AG10803 (cell line): ENCODE results near the gene FOXP1.
A peak's percentile ranks its signal among the peaks of the same experiment; 100 is the strongest.

Experiments
- DNase-seq: peaks from one replicate; pipeline ENCODE4 v3.0.0; 2010; ENCODE audit warnings: low read depth
- H3K4me3 ChIP-seq: 2 replicates; pipeline ENCODE4 v1.5.1; 2011; ENCODE audit warnings: mild to moderate bottlenecking, low read length, control low read depth
- TF ChIP-seq, protein P1 (sequence below): conservative IDR thresholded peaks from 2 replicates; pipeline ENCODE4 v1.5.1; 2011; ENCODE audit warnings: mild to moderate bottlenecking, low read length, control low read depth, inconsistent platforms

The FOXP1 gene

DNA sequence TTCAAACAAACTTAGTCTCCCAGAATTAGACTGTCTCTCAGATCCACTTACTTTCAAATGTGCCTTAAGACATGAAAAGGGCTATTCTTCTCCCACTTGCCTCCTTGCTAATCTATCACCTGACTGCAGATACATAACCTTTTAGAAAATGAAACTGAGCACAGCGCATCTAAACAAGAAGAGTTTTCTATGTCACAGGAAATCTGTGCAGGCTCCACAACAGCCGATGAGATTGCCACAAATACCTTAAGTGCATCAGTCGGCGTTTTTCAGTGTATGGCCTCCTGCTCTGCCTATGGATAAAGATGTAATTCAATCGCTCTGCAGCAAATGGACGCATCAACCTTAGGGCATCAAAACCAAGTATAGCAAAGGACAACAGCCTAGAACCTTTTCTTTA lies 544.2 kb downstream of the FOXP1 start:
- TF ChIP-seq, protein P1, sequence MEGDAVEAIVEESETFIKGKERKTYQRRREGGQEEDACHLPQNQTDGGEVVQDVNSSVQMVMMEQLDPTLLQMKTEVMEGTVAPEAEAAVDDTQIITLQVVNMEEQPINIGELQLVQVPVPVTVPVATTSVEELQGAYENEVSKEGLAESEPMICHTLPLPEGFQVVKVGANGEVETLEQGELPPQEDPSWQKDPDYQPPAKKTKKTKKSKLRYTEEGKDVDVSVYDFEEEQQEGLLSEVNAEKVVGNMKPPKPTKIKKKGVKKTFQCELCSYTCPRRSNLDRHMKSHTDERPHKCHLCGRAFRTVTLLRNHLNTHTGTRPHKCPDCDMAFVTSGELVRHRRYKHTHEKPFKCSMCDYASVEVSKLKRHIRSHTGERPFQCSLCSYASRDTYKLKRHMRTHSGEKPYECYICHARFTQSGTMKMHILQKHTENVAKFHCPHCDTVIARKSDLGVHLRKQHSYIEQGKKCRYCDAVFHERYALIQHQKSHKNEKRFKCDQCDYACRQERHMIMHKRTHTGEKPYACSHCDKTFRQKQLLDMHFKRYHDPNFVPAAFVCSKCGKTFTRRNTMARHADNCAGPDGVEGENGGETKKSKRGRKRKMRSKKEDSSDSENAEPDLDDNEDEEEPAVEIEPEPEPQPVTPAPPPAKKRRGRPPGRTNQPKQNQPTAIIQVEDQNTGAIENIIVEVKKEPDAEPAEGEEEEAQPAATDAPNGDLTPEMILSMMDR, result no peak
- H3K4me3 ChIP-seq, result no peak overlapping the region
- no peak for DNase-seq

DNA sequence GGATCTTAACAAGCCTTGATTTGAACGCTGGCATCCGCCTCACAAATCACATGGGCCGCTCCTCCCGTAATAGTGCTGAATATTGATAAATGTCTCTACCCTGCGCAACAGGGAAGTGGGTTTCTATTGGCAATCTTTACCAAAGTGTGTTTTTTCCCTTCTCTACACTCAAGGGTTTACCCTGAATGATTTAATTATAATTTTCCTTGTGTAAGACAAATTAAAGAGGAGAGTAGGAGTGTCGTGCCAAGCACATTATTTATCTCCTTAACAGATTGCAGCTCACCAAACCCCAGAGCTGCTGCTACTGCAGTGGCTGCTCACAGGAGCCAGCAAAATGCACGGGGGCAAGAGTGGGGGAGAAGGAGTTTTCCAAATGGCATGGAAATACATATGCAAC lies 545.8 kb downstream of the FOXP1 start:
- no peak for DNase-seq
- H3K4me3 ChIP-seq, result no peak overlapping the region
- TF ChIP-seq, protein P1, result no peak

DNA sequence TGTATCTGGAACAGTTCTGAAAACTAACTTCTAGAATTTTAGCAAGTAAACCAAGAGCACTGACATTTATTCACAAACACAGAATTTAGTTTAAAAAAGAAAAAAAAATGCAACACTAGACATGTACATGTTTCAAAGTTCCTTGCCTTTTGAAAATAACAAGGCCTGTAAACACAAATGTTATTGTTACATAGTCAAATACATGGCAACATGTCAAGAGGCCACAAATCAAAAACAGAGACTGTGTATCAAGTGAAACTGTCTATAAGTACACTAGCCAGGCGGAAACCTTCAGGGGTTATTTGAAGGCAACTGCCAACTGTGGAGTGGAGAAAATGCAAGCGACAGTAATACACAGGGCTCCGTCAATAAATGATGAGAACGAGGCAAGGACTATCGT lies 547.6 kb downstream of the FOXP1 start:
- TF ChIP-seq, protein P1, result no peak
- H3K4me3 ChIP-seq, result no peak overlapping the region
- DNase-seq, result no peak

DNA sequence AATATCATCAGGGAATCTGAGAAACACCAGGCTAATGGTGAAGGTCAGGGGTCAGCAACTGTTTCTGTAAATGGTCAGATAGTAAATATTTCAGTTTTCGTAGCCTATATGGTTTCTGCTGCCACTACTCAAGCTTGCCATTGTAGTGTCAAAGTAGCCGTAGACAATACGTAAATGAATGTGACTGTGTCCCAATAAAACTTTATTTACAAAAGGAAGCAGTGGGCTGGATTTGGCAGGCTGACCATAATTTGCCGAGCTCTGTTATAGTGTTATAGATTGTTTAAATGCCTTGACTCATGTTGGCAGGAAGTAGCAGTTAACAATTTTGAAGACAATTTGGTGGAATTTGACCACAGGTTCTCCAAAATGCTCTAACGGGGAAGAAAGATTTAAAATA lies 548.2 kb downstream of the FOXP1 start:
- DNase-seq, result peak; percentile 24
- TF ChIP-seq, protein P1, result no peak
- no peak overlapping the region for H3K4me3 ChIP-seq

DNA sequence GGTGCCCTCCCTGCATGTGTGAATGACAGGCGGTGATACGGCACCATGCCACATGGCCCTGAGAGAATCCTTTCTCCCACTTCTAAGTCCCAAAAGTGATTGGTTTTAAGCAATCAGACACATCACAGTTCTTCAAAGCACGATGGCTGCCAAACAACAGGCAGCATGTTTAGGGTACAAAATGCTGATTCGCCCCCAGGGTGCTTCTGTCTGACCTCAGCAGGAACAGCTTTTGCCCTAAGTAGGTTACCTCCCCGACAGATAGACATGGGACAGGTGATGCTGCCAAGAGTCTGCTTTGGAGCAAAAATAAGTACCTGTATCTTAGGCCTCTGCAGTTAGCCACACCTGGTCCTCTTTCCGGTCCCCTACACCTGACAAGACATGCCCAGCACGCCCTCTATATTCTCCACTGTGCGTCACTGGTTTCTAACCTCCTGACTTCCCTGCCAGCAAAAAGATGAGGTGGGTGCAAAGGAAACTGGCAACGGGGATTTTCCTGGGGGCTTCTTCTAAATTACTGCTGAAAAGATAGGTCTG lies 549.8 kb downstream of the FOXP1 start:
- H3K4me3 ChIP-seq, result no peak overlapping the region
- no peak for DNase-seq
- TF ChIP-seq, protein P1, result no peak

DNA sequence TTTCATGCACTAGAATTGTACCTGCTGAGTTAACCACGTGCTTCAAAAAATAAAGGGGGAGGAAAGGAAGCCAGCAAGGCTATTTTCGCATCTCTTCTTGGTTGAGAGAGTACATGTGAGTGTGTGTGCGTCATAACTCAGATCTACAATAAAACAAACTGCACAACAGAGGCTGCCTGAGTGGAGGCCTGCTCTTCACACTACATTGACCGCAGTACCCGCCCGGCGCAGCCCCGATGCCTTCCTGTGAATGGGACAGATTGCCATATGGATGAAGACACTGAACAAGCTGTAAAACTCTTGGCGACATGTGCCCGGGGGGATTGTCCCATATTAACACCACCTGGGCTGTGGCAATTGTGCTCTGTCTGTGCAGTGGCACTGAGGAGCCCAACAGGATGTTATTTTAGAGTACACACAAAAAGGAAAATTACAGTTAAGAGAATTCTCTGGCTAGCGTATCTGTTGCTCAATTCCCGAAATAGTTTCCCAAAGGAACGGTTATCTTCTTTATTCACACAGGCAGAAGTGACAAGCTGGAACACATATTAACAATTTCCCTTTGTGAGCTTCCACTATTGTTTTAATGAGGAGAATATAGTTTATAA lies 551.5 kb downstream of the FOXP1 start:
- TF ChIP-seq, protein P1, result no peak
- no peak for DNase-seq
- no peak overlapping the region for H3K4me3 ChIP-seq

DNA sequence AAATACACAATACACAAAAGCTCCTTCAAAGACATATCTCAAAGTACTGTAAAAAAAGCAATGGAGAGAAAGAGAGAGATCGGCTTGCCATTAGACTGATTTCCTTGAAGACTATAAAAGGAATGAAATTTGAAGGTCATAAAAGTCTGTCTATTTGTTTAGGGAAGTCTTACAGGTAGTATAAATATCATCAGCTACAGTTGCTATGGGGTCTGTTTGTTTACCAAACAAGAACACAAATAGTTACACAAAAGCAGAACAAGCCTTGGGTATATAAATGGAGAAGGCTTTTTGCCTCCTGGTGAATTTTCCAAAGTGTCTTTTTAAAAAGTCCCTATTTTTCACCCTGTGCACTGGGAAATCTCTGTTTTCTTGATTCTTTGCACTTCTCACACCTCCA lies 552.3 kb downstream of the FOXP1 start:
- TF ChIP-seq, protein P1, result no peak
- DNase-seq, result no peak
- no peak overlapping the region for H3K4me3 ChIP-seq
